ENCODE results near the gene SDCBP2.

GRCh38 chr20:1371830-1372539 lies 43.0 kb upstream of the SDCBP2 start:
- TF ChIP-seq CTCF (IDR thresholded peaks at IDR 0.05) (no peak), POLR2A (IDR thresholded peaks at IDR 0.05) (no peak)

Measured in Peyer's patch (tissue), 4 donors.